Transverse colon (tissue), 4 donors: Measurements from ENCODE around the gene FKBP1A.

Experiments used
- POLR2AphosphoS5 ChIP-seq, 3 donors: sonication (generic); formaldehyde crosslinking; IDR thresholded peaks; one replicate each; pipeline ENCODE4 v1.6.1; 2016; ENCODE audit warnings: antibody characterized with exemption in 3 of 3
- TF ChIP-seq, protein P1 (sequence below), 5 experiments: fragments of 200-600 bp in 3 of 5; fragments of 450-650 bp in 2 of 5; sonication (generic) in 3 of 5; IDR thresholded peaks; 1 replicate in 2 of 5; 2 replicates in 3 of 5; pipeline ENCODE4 v1.5.1; 2016 to 2017; ENCODE audit warnings: antibody characterized with exemption in 5 of 5, inconsistent platforms in 3 of 5, mild to moderate bottlenecking in 2 of 5, moderate library complexity in 1 of 5

GRCh38 chr20:1394686-1395085 lies 1.8 kb upstream of the FKBP1A start:
- TF ChIP-seq, protein P1, sequence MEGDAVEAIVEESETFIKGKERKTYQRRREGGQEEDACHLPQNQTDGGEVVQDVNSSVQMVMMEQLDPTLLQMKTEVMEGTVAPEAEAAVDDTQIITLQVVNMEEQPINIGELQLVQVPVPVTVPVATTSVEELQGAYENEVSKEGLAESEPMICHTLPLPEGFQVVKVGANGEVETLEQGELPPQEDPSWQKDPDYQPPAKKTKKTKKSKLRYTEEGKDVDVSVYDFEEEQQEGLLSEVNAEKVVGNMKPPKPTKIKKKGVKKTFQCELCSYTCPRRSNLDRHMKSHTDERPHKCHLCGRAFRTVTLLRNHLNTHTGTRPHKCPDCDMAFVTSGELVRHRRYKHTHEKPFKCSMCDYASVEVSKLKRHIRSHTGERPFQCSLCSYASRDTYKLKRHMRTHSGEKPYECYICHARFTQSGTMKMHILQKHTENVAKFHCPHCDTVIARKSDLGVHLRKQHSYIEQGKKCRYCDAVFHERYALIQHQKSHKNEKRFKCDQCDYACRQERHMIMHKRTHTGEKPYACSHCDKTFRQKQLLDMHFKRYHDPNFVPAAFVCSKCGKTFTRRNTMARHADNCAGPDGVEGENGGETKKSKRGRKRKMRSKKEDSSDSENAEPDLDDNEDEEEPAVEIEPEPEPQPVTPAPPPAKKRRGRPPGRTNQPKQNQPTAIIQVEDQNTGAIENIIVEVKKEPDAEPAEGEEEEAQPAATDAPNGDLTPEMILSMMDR (IDR thresholded peaks at IDR 0.05): no peak
- TF ChIP-seq POLR2AphosphoS5 (IDR thresholded peaks at IDR 0.05): no peak
